ENCODE results near the gene APBA2.

GRCh38 chr15:29067949-29068348 lies 182.2 kb downstream of the APBA2 start:
- no peak for TF ChIP-seq CTCF (IDR thresholded peaks at IDR 0.05; ENCODE audit: low read length)
- TF ChIP-seq EZH2 (IDR thresholded peaks at IDR 0.05; ENCODE audit: borderline replicate concordance, low read length), result no peak

Data from OCI-LY1 (cell line).